H9 (cell line): ENCODE measurements around the gene ITGBL1. TPM values are rescaled to one million over a fixed set of nuclear protein-coding genes. Genes with fewer than 3 reads are reported as not detected.

Experiments
- DNase-seq: peaks from one replicate; pipeline ENCODE4 v3.0.0-alpha.2; 2017
- H2AFZ ChIP-seq: one replicate; pipeline ENCODE4 v1.6.1; 2013; ENCODE audit warnings: mild to moderate bottlenecking, low read length, control low read depth, moderate library complexity
- H2AK5ac ChIP-seq: 2 replicates; pipeline ENCODE4 v1.6.1; 2013; ENCODE audit warnings: low read length, control low read depth, mixed read lengths; ENCODE audit not compliant: insufficient read length
- H2BK120ac ChIP-seq: one replicate; pipeline ENCODE4 v1.6.1; 2013; ENCODE audit warnings: low read depth, mild to moderate bottlenecking, low read length, control low read depth, inconsistent platforms; ENCODE audit not compliant: poor library complexity, severe bottlenecking
- H2BK12ac ChIP-seq: 2 replicates; pipeline ENCODE4 v1.6.1; 2013; ENCODE audit warnings: low read length, control low read depth, mixed read lengths, low read depth; ENCODE audit not compliant: insufficient read length
- H2BK15ac ChIP-seq: 2 replicates; pipeline ENCODE4 v1.6.1; 2013; ENCODE audit warnings: low read depth, low read length, control low read depth
- H2BK20ac ChIP-seq: one replicate; pipeline ENCODE4 v1.6.1; 2013; ENCODE audit warnings: low read depth, mild to moderate bottlenecking, low read length, control low read depth, inconsistent platforms; ENCODE audit not compliant: poor library complexity, severe bottlenecking
- H2BK5ac ChIP-seq: 2 replicates; pipeline ENCODE4 v1.6.1; 2013; ENCODE audit warnings: low read length, control low read depth, mixed read lengths; ENCODE audit not compliant: insufficient read length
- H3K14ac ChIP-seq: 2 replicates; pipeline ENCODE4 v1.6.1; 2013; ENCODE audit warnings: low read length, control low read depth; ENCODE audit not compliant: insufficient read depth
- H3K18ac ChIP-seq: 2 replicates; pipeline ENCODE4 v1.6.1; 2013; ENCODE audit warnings: low read depth, mild to moderate bottlenecking, mixed read lengths, low read length, control low read depth; ENCODE audit not compliant: insufficient read length
- H3K23ac ChIP-seq: 2 replicates; pipeline ENCODE4 v1.6.1; 2013; ENCODE audit warnings: low read length, control low read depth, mixed read lengths, low read depth; ENCODE audit not compliant: insufficient read length
- H3K23me2 ChIP-seq: 2 replicates; pipeline ENCODE4 v1.6.1; 2013; ENCODE audit warnings: low read depth, mild to moderate bottlenecking, mixed read lengths, low read length, control low read depth; ENCODE audit not compliant: insufficient read length, poor library complexity, severe bottlenecking
- H3K27ac ChIP-seq: 2 replicates; pipeline ENCODE4 v1.5.1; 2013; ENCODE audit warnings: low read length, control low read depth, mixed read lengths, low read depth; ENCODE audit not compliant: insufficient read length
- H3K27me3 ChIP-seq: 2 replicates; pipeline ENCODE4 v1.6.1; 2013; ENCODE audit warnings: low read length, control low read depth, inconsistent platforms; ENCODE audit not compliant: insufficient read depth
- H3K4ac ChIP-seq: 2 replicates; pipeline ENCODE4 v1.6.1; 2013; ENCODE audit warnings: low read depth, mild to moderate bottlenecking, control low read depth, inconsistent platforms, low read length, moderate library complexity
- H3K4me1 ChIP-seq: 2 replicates; pipeline ENCODE4 v1.6.1; 2013; ENCODE audit warnings: low read length, control low read depth, inconsistent platforms; ENCODE audit not compliant: insufficient read depth
- H3K4me2 ChIP-seq: 2 replicates; pipeline ENCODE4 v1.6.1; 2013; ENCODE audit warnings: low read length, control low read depth, mixed read lengths; ENCODE audit not compliant: insufficient read length, insufficient read depth
- H3K56ac ChIP-seq: 2 replicates; pipeline ENCODE4 v1.6.1; 2013; ENCODE audit warnings: low read depth, mild to moderate bottlenecking, mixed read lengths, low read length, control low read depth; ENCODE audit not compliant: insufficient read length
- H3K79me1 ChIP-seq: 2 replicates; pipeline ENCODE4 v1.6.1; 2013; ENCODE audit warnings: low read depth, mild to moderate bottlenecking, moderate library complexity, low read length, control low read depth, inconsistent platforms; ENCODE audit not compliant: insufficient read depth, poor library complexity, severe bottlenecking
- H3K79me2 ChIP-seq: 2 replicates; pipeline ENCODE4 v1.6.1; 2013; ENCODE audit warnings: low read length, control low read depth, inconsistent platforms; ENCODE audit not compliant: insufficient read depth
- H3K9ac ChIP-seq: 2 replicates; pipeline ENCODE4 v1.6.1; 2013; ENCODE audit warnings: low read length, control low read depth, mixed read lengths; ENCODE audit not compliant: insufficient read length; ENCODE audit errors: extremely low read depth
- H3K9me3 ChIP-seq: one replicate; pipeline ENCODE4 v1.6.1; 2013; ENCODE audit warnings: low read depth, low read length, inconsistent platforms; ENCODE audit not compliant: control insufficient read depth
- H3T11ph ChIP-seq: one replicate; pipeline ENCODE4 v1.6.1; 2013; ENCODE audit warnings: mild to moderate bottlenecking, low read length, control low read depth, inconsistent platforms
- H4K20me1 ChIP-seq: one replicate; pipeline ENCODE4 v1.6.1; 2013; ENCODE audit not compliant: control insufficient read depth, insufficient read length, insufficient read depth
- H4K5ac ChIP-seq: 2 replicates; pipeline ENCODE4 v1.6.1; 2013; ENCODE audit warnings: low read depth, mild to moderate bottlenecking, mixed read lengths, low read length, control low read depth; ENCODE audit not compliant: insufficient read length
- H4K8ac ChIP-seq: replicated peaks from 2 replicates; pipeline ENCODE4 v1.6.1; 2013; ENCODE audit warnings: low read length, control low read depth, mixed read lengths, low read depth; ENCODE audit not compliant: insufficient read length
- H4K91ac ChIP-seq: 2 replicates; pipeline ENCODE4 v1.6.1; 2013; ENCODE audit warnings: low read depth, mild to moderate bottlenecking, moderate library complexity, mixed read lengths, low read length, control low read depth; ENCODE audit not compliant: insufficient read length
- H3K27ac Mint-ChIP-seq, 3 experiments: 2 replicates in 2 of 3; 3 replicates in 1 of 3; pipeline ENCODE4 v1.8.0; 2020 to 2021; ENCODE audit warnings: mixed read lengths in 3 of 3, mild to moderate bottlenecking in 1 of 3, moderate library complexity in 1 of 3
- H3K27me3 Mint-ChIP-seq: 2 replicates; pipeline ENCODE4 v1.8.0; 2021; ENCODE audit warnings: low read depth, mild to moderate bottlenecking, moderate library complexity, mixed read lengths
- H3K36me3 Mint-ChIP-seq, 3 experiments: 2 replicates in 2 of 3; 3 replicates in 1 of 3; pipeline ENCODE4 v1.8.0; 2020 to 2021; ENCODE audit warnings: low read depth in 3 of 3, mixed read lengths in 3 of 3; ENCODE audit not compliant: insufficient read depth in 1 of 3
- H3K4me1 Mint-ChIP-seq, 2 experiments: 2 replicates each; pipeline ENCODE4 v1.8.0; 2020; ENCODE audit warnings: mixed read lengths in 2 of 2
- H3K4me3 Mint-ChIP-seq, 2 experiments: 2 replicates in 1 of 2; 3 replicates in 1 of 2; pipeline ENCODE4 v1.8.0; 2020 to 2021; ENCODE audit warnings: mild to moderate bottlenecking in 2 of 2, mixed read lengths in 2 of 2, moderate library complexity in 1 of 2
- H3K9me3 Mint-ChIP-seq, 2 experiments: 2 replicates in 1 of 2; 3 replicates in 1 of 2; pipeline ENCODE4 v1.8.0; 2020; ENCODE audit warnings: mild to moderate bottlenecking in 2 of 2, mixed read lengths in 2 of 2, moderate library complexity in 1 of 2
- CTCF ChIP-seq: fragments of 200-600 bp; sonication (generic); conservative IDR thresholded peaks from 3 replicates; pipeline ENCODE4 v1.8.0; 2021; ENCODE audit warnings: antibody characterized with exemption, mild to moderate bottlenecking
- WGBS: extraction: QIAGEN DNeasy Blood & Tissue Kit; methylation state at CpG from one replicate; pipeline ENCODE4 v1.1.7; 2013; ENCODE audit warnings: missing lambda C conversion rate, low lambda C conversion rate, mixed read lengths; ENCODE audit not compliant: insufficient read length; ENCODE audit errors: extremely low coverage; 5-methylcytosine and 5-hydroxymethylcytosine counted together
- total RNA-seq: library from RNA; stranded (reverse); gene quantifications from 2 replicates; pipeline ENCODE4 v1.2.1, GENCODE V29; 2021

The ITGBL1 gene
- total RNA-seq, 1 experiment from 2014 or later = not detected

DNA sequence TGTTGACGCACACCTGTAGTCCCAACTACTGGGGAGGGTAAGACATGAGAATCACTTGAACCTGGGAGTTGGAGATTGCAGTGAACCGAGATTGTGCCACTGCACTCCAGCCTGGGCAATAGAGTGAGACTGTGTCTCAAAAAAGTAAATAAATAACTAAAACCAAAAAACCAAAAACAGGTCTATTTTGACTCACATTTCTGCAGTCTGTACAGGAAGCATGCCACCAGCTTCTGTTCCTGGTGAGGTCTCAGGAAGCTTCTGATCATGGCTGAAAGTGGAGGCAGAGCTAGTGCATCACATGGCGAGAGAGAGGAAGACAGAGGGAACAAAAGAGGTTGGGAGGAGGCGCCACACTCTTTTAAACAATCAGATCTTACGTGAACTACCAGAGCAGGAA, 142.5 kb downstream of the ITGBL1 start:
- H3K27me3 ChIP-seq = no peaks in the 10 kb centered on the region; the same call in 1 of the 2 replicates
- no peak overlapping the region for H3K18ac ChIP-seq
- H2AFZ ChIP-seq = no peak overlapping the region
- H3K27ac ChIP-seq = no peak overlapping the region
- H4K8ac ChIP-seq = no peak overlapping the region
- no peak overlapping the region for H3K27ac Mint-ChIP-seq
- no peak overlapping the region for H3K56ac ChIP-seq
- no peaks in the 10 kb centered on the region for H3K79me1 ChIP-seq
- H3K79me2 ChIP-seq = no peaks in the 10 kb centered on the region
- TF ChIP-seq CTCF = no peak
- no peak overlapping the region for H3T11ph ChIP-seq
- no peak overlapping the region for H2BK20ac ChIP-seq
- no peak overlapping the region for H3K23ac ChIP-seq
- H2BK5ac ChIP-seq = no peak overlapping the region
- no peaks in the 10 kb centered on the region; a peak in 1 of 4 replicates for H3K4me1 Mint-ChIP-seq
- H3K27me3 Mint-ChIP-seq = no peaks in the 10 kb centered on the region
- no peak overlapping the region for H2BK12ac ChIP-seq
- H2AK5ac ChIP-seq = no peak overlapping the region
- DNase-seq = no peak
- H2BK120ac ChIP-seq = no peak overlapping the region
- no peaks in the 10 kb centered on the region for H3K36me3 Mint-ChIP-seq
- no peak overlapping the region for H3K4me2 ChIP-seq
- WGBS = no CpG with 5 or more reads among the region's 5 CpGs
- H4K5ac ChIP-seq = no peak overlapping the region
- H3K9me3 Mint-ChIP-seq = peaks cover 0 to 3% of the 10 kb centered on the region in 2 experiments; a peak in 2 of 5 replicates
- no peak overlapping the region for H4K91ac ChIP-seq
- H3K9ac ChIP-seq = no peak overlapping the region
- no peak overlapping the region for H3K14ac ChIP-seq
- no peak overlapping the region for H3K4ac ChIP-seq
- no peaks in the 10 kb centered on the region for H3K23me2 ChIP-seq
- H3K9me3 ChIP-seq = no peaks in the 10 kb centered on the region
- H2BK15ac ChIP-seq = no peak overlapping the region
- H3K4me3 Mint-ChIP-seq = no peak overlapping the region
- no peaks in the 10 kb centered on the region for H4K20me1 ChIP-seq
- H3K4me1 ChIP-seq = no peaks in the 10 kb centered on the region
